Measurements from ENCODE around the gene CTNNA1.

- TF ChIP-seq EZH2 (IDR thresholded peaks at IDR 0.05; ENCODE audit: low read length, unreplicated experiment) (no peak), EZH2phosphoT487 (IDR thresholded peaks at IDR 0.05; ENCODE audit: borderline replicate concordance, low read length) (no peak), CTCF (conservative IDR thresholded peaks at IDR 0.05; ENCODE audit: low read depth, low read length) (no peak)
These were observed 190.5 kb downstream of the CTNNA1 start for GRCh38 chr5:138943599-138944173.

All from PC-3 (cell line).